ENCODE data around the gene SRRT. TPM values are rescaled to one million over a fixed set of nuclear protein-coding genes. Genes with fewer than 3 reads are reported as not detected.
"Not testable (repeated sequence)": the region's sequence is repeated elsewhere in the genome, so short reads cannot be mapped to it uniquely, and the experiment has no call there.

Gene SRRT
- total and polyA plus RNA-seq, 4 donors = 27.2 to 45.0 (median 30.3) TPM

DNA sequence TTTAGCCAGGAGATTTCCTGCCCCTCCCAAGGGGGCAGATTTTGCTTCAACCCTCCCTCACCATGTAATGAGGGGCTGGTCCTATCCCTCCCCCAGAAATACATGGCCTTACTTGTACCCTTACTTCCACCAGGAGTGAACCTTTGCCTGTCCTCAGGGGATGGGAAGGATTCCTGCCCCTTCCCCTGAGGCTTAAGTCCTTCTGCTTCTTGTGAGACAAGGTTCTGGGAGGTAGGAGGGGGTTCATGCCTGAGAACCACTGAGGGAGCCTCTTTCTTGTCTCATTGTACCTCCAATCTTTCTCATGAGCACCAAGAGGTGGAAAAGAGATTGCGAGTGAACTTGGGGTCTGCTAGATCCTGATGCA is 54.9 kb downstream of the SRRT start (continued):
- TF ChIP-seq, protein P1, sequence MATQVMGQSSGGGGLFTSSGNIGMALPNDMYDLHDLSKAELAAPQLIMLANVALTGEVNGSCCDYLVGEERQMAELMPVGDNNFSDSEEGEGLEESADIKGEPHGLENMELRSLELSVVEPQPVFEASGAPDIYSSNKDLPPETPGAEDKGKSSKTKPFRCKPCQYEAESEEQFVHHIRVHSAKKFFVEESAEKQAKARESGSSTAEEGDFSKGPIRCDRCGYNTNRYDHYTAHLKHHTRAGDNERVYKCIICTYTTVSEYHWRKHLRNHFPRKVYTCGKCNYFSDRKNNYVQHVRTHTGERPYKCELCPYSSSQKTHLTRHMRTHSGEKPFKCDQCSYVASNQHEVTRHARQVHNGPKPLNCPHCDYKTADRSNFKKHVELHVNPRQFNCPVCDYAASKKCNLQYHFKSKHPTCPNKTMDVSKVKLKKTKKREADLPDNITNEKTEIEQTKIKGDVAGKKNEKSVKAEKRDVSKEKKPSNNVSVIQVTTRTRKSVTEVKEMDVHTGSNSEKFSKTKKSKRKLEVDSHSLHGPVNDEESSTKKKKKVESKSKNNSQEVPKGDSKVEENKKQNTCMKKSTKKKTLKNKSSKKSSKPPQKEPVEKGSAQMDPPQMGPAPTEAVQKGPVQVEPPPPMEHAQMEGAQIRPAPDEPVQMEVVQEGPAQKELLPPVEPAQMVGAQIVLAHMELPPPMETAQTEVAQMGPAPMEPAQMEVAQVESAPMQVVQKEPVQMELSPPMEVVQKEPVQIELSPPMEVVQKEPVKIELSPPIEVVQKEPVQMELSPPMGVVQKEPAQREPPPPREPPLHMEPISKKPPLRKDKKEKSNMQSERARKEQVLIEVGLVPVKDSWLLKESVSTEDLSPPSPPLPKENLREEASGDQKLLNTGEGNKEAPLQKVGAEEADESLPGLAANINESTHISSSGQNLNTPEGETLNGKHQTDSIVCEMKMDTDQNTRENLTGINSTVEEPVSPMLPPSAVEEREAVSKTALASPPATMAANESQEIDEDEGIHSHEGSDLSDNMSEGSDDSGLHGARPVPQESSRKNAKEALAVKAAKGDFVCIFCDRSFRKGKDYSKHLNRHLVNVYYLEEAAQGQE (IDR thresholded peaks at IDR 0.05) = no peak
- TF ChIP-seq FOXA1 (IDR thresholded peaks at IDR 0.05) = no peak

- no peaks in the 10 kb centered on the region for H3K9me3 ChIP-seq (ENCODE audit: control insufficient read depth in 4 of 4, low read length in 3 of 4)
- DNase-seq (ENCODE audit: low spot score) = no peak
- no peaks in the 10 kb centered on the region for H3K36me3 ChIP-seq (ENCODE audit: control insufficient read depth in 4 of 4, insufficient read depth in 3 of 4, low read depth in 1 of 4, low read length in 3 of 4)
- TF ChIP-seq JUND (IDR thresholded peaks at IDR 0.05) = no peak
- TF ChIP-seq CTCF (IDR thresholded peaks at IDR 0.05; ENCODE audit: low read depth, low read length, missing input control) = no peak
- TF ChIP-seq, protein P1 (IDR thresholded peaks at IDR 0.05) = no peak
- TF ChIP-seq EGR1 (IDR thresholded peaks at IDR 0.05; ENCODE audit: low read depth in 2 of 2) = no peak
- no peak for TF ChIP-seq SP1 (IDR thresholded peaks at IDR 0.05)
- no peak for TF ChIP-seq FOXA1 (IDR thresholded peaks at IDR 0.05)
- no peak for TF ChIP-seq GABPA (IDR thresholded peaks at IDR 0.05 in 1 of 2, conservative IDR thresholded peaks at IDR 0.05 in 1 of 2)
- no peak for TF ChIP-seq NR2F2 (IDR thresholded peaks at IDR 0.05)
- no peak for TF ChIP-seq HNF4G (IDR thresholded peaks at IDR 0.05)
- no peak for TF ChIP-seq YY1 (IDR thresholded peaks at IDR 0.05)
- no peak for TF ChIP-seq FOXA2 (IDR thresholded peaks at IDR 0.05)
- TF ChIP-seq TAF1 (conservative IDR thresholded peaks at IDR 0.05) = no peak
- TF ChIP-seq RAD21 (IDR thresholded peaks at IDR 0.05) = no peak
- TF ChIP-seq RXRA (IDR thresholded peaks at IDR 0.05) = no peak
- no peak for TF ChIP-seq ATF3 (IDR thresholded peaks at IDR 0.05)
- no peak for TF ChIP-seq HNF4A (conservative IDR thresholded peaks at IDR 0.05)
- no peak for TF ChIP-seq MAX (IDR thresholded peaks at IDR 0.05)
- TF ChIP-seq, protein P2, sequence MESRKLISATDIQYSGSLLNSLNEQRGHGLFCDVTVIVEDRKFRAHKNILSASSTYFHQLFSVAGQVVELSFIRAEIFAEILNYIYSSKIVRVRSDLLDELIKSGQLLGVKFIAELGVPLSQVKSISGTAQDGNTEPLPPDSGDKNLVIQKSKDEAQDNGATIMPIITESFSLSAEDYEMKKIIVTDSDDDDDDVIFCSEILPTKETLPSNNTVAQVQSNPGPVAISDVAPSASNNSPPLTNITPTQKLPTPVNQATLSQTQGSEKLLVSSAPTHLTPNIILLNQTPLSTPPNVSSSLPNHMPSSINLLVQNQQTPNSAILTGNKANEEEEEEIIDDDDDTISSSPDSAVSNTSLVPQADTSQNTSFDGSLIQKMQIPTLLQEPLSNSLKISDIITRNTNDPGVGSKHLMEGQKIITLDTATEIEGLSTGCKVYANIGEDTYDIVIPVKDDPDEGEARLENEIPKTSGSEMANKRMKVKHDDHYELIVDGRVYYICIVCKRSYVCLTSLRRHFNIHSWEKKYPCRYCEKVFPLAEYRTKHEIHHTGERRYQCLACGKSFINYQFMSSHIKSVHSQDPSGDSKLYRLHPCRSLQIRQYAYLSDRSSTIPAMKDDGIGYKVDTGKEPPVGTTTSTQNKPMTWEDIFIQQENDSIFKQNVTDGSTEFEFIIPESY (IDR thresholded peaks at IDR 0.05) = no peak
- no peak overlapping the region for H3K27ac ChIP-seq (ENCODE audit: low read depth in 1 of 2, low read length in 2 of 2)
- H3K4me1 ChIP-seq (ENCODE audit: control insufficient read depth in 4 of 4, insufficient read depth in 4 of 4, low read length in 3 of 4) = no peaks in the 10 kb centered on the region
- no peak overlapping the region for H3K4me3 ChIP-seq (ENCODE audit: low read depth in 1 of 3, low read length in 3 of 3)
- no peaks in the 10 kb centered on the region for H3K27me3 ChIP-seq (ENCODE audit: control insufficient read depth in 4 of 4, insufficient read depth in 4 of 4, low read length in 3 of 4)
- no peak overlapping the region for H3K9ac ChIP-seq (ENCODE audit: low read depth in 1 of 2, low read length in 2 of 2)
- WGBS = 58% methylated on average over 4 of the region's 4 CpGs
These were observed 58.8 kb downstream of the SRRT start for GRCh38 chr7:100933734-100934133.

DNA sequence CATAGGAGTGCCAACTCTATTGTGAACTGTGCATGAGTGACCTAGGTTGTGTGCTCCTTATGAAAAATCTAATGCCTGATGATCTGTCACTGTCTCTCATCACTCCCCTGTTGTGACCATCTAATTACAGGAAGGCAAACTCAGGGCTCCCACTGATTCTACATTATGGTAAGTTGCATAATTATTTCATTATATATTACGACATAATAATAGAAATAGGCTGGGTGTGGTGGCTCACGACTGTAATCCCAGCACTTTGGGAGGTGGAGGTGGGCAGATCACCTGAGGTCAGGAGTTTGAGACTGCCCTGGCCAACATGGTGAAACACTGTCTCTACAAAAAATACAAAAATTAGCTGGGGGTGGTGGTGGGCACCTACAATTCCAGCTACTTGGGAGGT is 60.5 kb downstream of the SRRT start:
- H3K27me3 ChIP-seq (ENCODE audit: control insufficient read depth in 4 of 4, insufficient read depth in 4 of 4, low read length in 3 of 4); H3K36me3 ChIP-seq (ENCODE audit: control insufficient read depth in 4 of 4, insufficient read depth in 3 of 4, low read depth in 1 of 4, low read length in 3 of 4); H3K4me1 ChIP-seq (ENCODE audit: control insufficient read depth in 4 of 4, insufficient read depth in 4 of 4, low read length in 3 of 4); H3K9ac ChIP-seq (ENCODE audit: low read depth in 1 of 2, low read length in 2 of 2); DNase-seq (ENCODE audit: low spot score); H3K9me3 ChIP-seq (ENCODE audit: control insufficient read depth in 4 of 4, low read length in 3 of 4); H3K27ac ChIP-seq (ENCODE audit: low read depth in 1 of 2, low read length in 2 of 2); H3K4me3 ChIP-seq (ENCODE audit: low read depth in 1 of 3, low read length in 3 of 3): not testable (repeated sequence)
- 78% methylated on average over 2 of the region's 2 CpGs for WGBS

Measured in liver (tissue), 9 donors.